Smooth muscle cell (in vitro differentiated cells): Measurements from ENCODE around the gene CATSPERB. TPM values are rescaled to one million over a fixed set of nuclear protein-coding genes. Genes with fewer than 3 reads are reported as not detected.

ENCODE experiments used
- DNase-seq: peaks from one replicate; lab custom pipeline; 2025; ENCODE audit not compliant: unreplicated experiment; lab: John Stamatoyannopoulos, UW
- H2AFZ ChIP-seq: fragments of 200-600 bp; sonication (generic); 2 replicates; pipeline ENCODE4 v1.6.0; 2016; ENCODE audit warnings: antibody characterized with exemption, low read depth, mild to moderate bottlenecking
- H3F3A ChIP-seq: fragments of 200-600 bp; sonication (generic); 2 replicates; pipeline ENCODE4 v1.6.0; 2017; ENCODE audit warnings: antibody characterized with exemption, low read depth
- H3K27ac ChIP-seq: fragments of 200-600 bp; sonication (generic); 2 replicates; pipeline ENCODE4 v1.5.1; 2016; ENCODE audit warnings: low read depth, mild to moderate bottlenecking
- H3K27me3 ChIP-seq: fragments of 200-600 bp; sonication (generic); 2 replicates; pipeline ENCODE4 v1.6.1; 2016; ENCODE audit warnings: low read depth, mild to moderate bottlenecking
- H3K36me3 ChIP-seq: fragments of 200-600 bp; sonication (generic); 2 replicates; pipeline ENCODE4 v1.5.1; 2016; ENCODE audit warnings: low read depth
- H3K4me1 ChIP-seq: fragments of 200-600 bp; sonication (generic); 2 replicates; pipeline ENCODE4 v1.5.1; 2016; ENCODE audit warnings: low read depth
- H3K4me2 ChIP-seq: fragments of 200-600 bp; sonication (generic); 2 replicates; pipeline ENCODE4 v1.6.0; 2016; ENCODE audit warnings: mild to moderate bottlenecking
- H3K4me3 ChIP-seq: fragments of 200-600 bp; sonication (generic); 2 replicates; pipeline ENCODE4 v1.5.1; 2016; ENCODE audit warnings: mild to moderate bottlenecking
- H3K79me2 ChIP-seq: fragments of 200-600 bp; sonication (generic); 2 replicates; pipeline ENCODE4 v1.6.0; 2016; ENCODE audit warnings: low read depth, mild to moderate bottlenecking
- H3K9ac ChIP-seq: fragments of 200-600 bp; sonication (generic); 2 replicates; pipeline ENCODE4 v1.6.0; 2016; ENCODE audit warnings: low read depth
- H3K9me3 ChIP-seq: fragments of 200-600 bp; sonication (generic); replicated peaks from 2 replicates; pipeline ENCODE4 v1.5.1; 2016; ENCODE audit warnings: low read depth
- H4K20me1 ChIP-seq: fragments of 200-600 bp; sonication (generic); 2 replicates; pipeline ENCODE4 v1.6.0; 2016; ENCODE audit warnings: low read depth
- CTCF ChIP-seq: fragments of 200-600 bp; sonication (generic); IDR thresholded peaks from 2 replicates; pipeline ENCODE4 v1.5.1; 2017; ENCODE audit warnings: borderline replicate concordance, mild to moderate bottlenecking, antibody characterized with exemption; ENCODE audit not compliant: insufficient read depth, poor library complexity, severe bottlenecking
- WGBS: methylation state at CpG from one replicate; pipeline ENCODE4 v1.1.7; 2016; ENCODE audit warnings: low lambda C conversion rate; 5-methylcytosine and 5-hydroxymethylcytosine counted together
- polyA plus RNA-seq: library from polyadenylated mRNA; unstranded; fragments of >200 nt; fragmentation: Nextera tagmentation; extraction: Ambion mirVana; gene quantifications from 2 replicates; pipeline ENCODE4 v1.2.1, GENCODE V29; 2016
- total RNA-seq: library from RNA; depleted of rRNA; stranded (reverse); fragments of >200 nt; gene quantifications from 2 replicates; pipeline ENCODE4 v1.2.3, GENCODE V29; 2014

Gene CATSPERB
- total and polyA plus RNA-seq, 2 experiments from 2014 or later, result 0.18 TPM; not detected in 1

GRCh38 chr14:91754819-91755218, 22.9 kb upstream of the CATSPERB start:
- H3K27ac ChIP-seq, result no peak overlapping the region
- no peak for TF ChIP-seq CTCF
- H3K9me3 ChIP-seq, result no peaks in the 10 kb centered on the region
- H3K36me3 ChIP-seq, result no peaks in the 10 kb centered on the region
- no peaks in the 10 kb centered on the region for H4K20me1 ChIP-seq
- no peak overlapping the region for H3K4me2 ChIP-seq
- H3F3A ChIP-seq, result no peaks in the 10 kb centered on the region
- no peak overlapping the region for H3K9ac ChIP-seq
- DNase-seq, result no peak
- H3K79me2 ChIP-seq, result no peaks in the 10 kb centered on the region
- WGBS, result 100% methylated on average over 1 of the region's 1 CpG
- H2AFZ ChIP-seq, result no peak overlapping the region
- H3K27me3 ChIP-seq, result no peaks in the 10 kb centered on the region
- H3K4me1 ChIP-seq, result no peaks in the 10 kb centered on the region
- no peak overlapping the region for H3K4me3 ChIP-seq

GRCh38 chr14:91754185-91754584, 22.3 kb upstream of the CATSPERB start:
- Histone ChIP-seq H4K20me1 (no peaks in the 10 kb centered on the region), H3K36me3 (no peaks in the 10 kb centered on the region), H3K9me3 (no peaks in the 10 kb centered on the region), H3K79me2 (no peaks in the 10 kb centered on the region), H3K4me2 (no peak overlapping the region), H3K4me3 (no peak overlapping the region), H2AFZ (no peak overlapping the region), H3K27ac (no peak overlapping the region), H3K9ac (no peak overlapping the region), H3K4me1 (no peaks in the 10 kb centered on the region), H3K27me3 (no peaks in the 10 kb centered on the region), H3F3A (no peaks in the 10 kb centered on the region)
- no peak for DNase-seq
- WGBS, result 100% methylated on average over 1 of the region's 1 CpG
- TF ChIP-seq CTCF, result no peak

GRCh38 chr14:91753501-91754128, 21.7 kb upstream of the CATSPERB start:
- no peak overlapping the region for H3K4me3 ChIP-seq
- no peaks in the 10 kb centered on the region for H3K27me3 ChIP-seq
- no peak for TF ChIP-seq CTCF
- no peak overlapping the region for H3K27ac ChIP-seq
- no peak for DNase-seq
- 80% methylated on average over 4 of the region's 4 CpGs for WGBS
- H3K9ac ChIP-seq, result no peak overlapping the region
- H3K36me3 ChIP-seq, result no peaks in the 10 kb centered on the region
- no peak overlapping the region for H2AFZ ChIP-seq
- no peaks in the 10 kb centered on the region for H3K79me2 ChIP-seq
- H3F3A ChIP-seq, result no peaks in the 10 kb centered on the region
- H3K4me1 ChIP-seq, result no peaks in the 10 kb centered on the region
- no peak overlapping the region for H3K4me2 ChIP-seq
- no peaks in the 10 kb centered on the region for H3K9me3 ChIP-seq
- no peaks in the 10 kb centered on the region for H4K20me1 ChIP-seq

- no peak overlapping the region for H3K9ac ChIP-seq
- no peaks in the 10 kb centered on the region for H3K27me3 ChIP-seq
- DNase-seq, result no peak
- H3K9me3 ChIP-seq, result no peaks in the 10 kb centered on the region
- no peak overlapping the region for H3K4me3 ChIP-seq
- H3K79me2 ChIP-seq, result no peaks in the 10 kb centered on the region
- H3K4me2 ChIP-seq, result no peak overlapping the region
- WGBS, result 90% methylated on average over 1 of the region's 1 CpG
- H4K20me1 ChIP-seq, result no peaks in the 10 kb centered on the region
- H3K27ac ChIP-seq, result no peak overlapping the region
- no peaks in the 10 kb centered on the region for H3F3A ChIP-seq
- no peak overlapping the region for H2AFZ ChIP-seq
- TF ChIP-seq CTCF, result no peak
- no peaks in the 10 kb centered on the region for H3K36me3 ChIP-seq
- H3K4me1 ChIP-seq, result no peaks in the 10 kb centered on the region
Measured at GRCh38 chr14:91752961-91753360, 21.1 kb upstream of the CATSPERB start.
